GM19372 (cell line): ENCODE measurements around the gene SAFB.
"Not testable (repeated sequence)": the region's sequence is repeated elsewhere in the genome, so short reads cannot be mapped to it uniquely, and the experiment has no call there.

Experiments used
- ATAC-seq: cut with Tn5 transposase; IDR thresholded peaks from one replicate; pipeline ENCODE4 v1.9.1; 2021; ENCODE audit warnings: mild to moderate bottlenecking, low read depth, moderate library complexity; ENCODE audit not compliant: unreplicated experiment

SAFB gene

GRCh38 chr19:5694956-5695648 lies 72.2 kb downstream of the SAFB start:
- no peak for ATAC-seq

- no peak for ATAC-seq
These were observed 72.8 kb downstream of the SAFB start for GRCh38 chr19:5695649-5696195.

GRCh38 chr19:5696196-5697021 lies 73.5 kb downstream of the SAFB start:
- no peak for ATAC-seq

- ATAC-seq: no peak
These were observed 74.4 kb downstream of the SAFB start for GRCh38 chr19:5697022-5697889.

GRCh38 chr19:5697890-5698634 lies 75.2 kb downstream of the SAFB start:
- no peak for ATAC-seq

- ATAC-seq: no peak
These were observed 75.9 kb downstream of the SAFB start for GRCh38 chr19:5698635-5699422.

GRCh38 chr19:5700455-5701092 lies 77.7 kb downstream of the SAFB start:
- no peak for ATAC-seq

- ATAC-seq: not testable (repeated sequence)
These were observed 79.1 kb downstream of the SAFB start for GRCh38 chr19:5702053-5702410.

GRCh38 chr19:5703819-5704818 lies 81.2 kb downstream of the SAFB start:
- ATAC-seq: no peak

- no peak for ATAC-seq
These were observed 82.7 kb downstream of the SAFB start for GRCh38 chr19:5705552-5705951.

GRCh38 chr19:5706876-5707573 lies 84.1 kb downstream of the SAFB start:
- ATAC-seq: no peak

- ATAC-seq: no peak
These were observed 85.0 kb downstream of the SAFB start for GRCh38 chr19:5707576-5708575.

- no peak for ATAC-seq
These were observed 88.1 kb downstream of the SAFB start for GRCh38 chr19:5711025-5711424.

- ATAC-seq: no peak
These were observed 88.9 kb downstream of the SAFB start for GRCh38 chr19:5711713-5712161.

- ATAC-seq: no peak
These were observed 90.3 kb downstream of the SAFB start for GRCh38 chr19:5713228-5713627.

- ATAC-seq: no peak
These were observed 91.9 kb downstream of the SAFB start for GRCh38 chr19:5714816-5715215.
